GM18858 (cell line): ENCODE results near the gene PTPRC.

Experiments used
- ATAC-seq: cut with Tn5 transposase; IDR thresholded peaks from one replicate; pipeline ENCODE4 v1.9.1; 2021; ENCODE audit not compliant: unreplicated experiment

PTPRC gene

DNA sequence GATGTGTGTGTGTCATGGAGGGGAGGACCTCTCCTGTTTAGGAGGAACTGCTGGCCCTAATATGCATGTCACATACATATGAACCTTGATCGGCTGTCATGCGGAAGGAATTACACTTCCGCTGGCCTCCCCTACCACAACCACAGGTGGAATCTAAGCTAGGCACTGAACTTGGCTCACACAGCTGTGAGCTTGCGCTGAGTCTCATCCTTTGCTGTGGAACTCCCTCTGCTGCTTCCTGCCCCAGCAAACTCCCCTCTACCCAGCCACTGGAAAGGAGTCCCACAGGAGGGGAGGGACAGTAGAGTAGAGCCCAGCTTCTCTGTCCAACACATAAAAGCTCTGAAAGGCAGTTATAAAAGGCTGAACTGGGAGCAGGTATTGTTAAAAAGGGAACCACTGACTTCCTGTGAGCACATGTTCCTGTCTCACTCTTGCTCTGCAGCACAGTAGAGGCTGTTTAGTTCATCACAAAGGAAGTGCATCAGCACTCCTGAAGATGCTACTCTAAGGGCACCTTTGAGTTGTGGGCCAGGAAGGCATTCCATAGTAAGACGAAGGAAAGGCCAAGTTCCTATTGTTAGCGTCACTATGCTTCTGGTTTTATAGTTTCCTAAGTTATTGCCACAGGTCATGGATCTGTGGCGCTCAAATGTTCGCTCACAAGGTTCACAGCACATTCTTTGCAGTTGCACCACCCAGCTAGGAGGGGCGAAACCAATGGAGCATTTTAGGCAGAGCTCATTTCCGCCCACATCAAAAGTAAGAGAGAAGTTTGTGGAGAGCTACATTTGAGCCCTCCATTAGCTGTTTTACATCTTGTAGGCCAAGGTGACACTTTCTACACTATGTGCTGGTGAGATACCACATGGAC is 17.7 kb upstream of the PTPRC start:
- ATAC-seq, result peak; percentile 66

DNA sequence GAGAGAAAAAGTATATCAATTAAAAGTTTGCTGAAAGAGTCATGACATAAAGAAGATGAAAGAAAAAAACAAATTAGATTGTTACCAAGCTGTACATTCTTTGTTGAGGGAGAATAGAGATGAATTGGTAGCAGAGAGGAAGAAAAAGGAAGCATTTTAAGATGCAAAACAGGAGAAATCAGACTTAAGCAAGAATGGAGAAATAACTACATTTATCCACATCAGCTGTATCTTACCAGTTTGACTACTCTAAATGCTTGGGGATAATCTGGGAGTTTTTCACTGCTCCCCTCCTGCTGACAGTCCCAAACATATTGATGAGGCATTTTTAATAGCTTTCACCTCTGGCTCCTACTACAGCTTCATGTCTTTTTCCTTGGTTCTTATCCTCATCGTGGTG is 16.8 kb upstream of the PTPRC start:
- no peak for ATAC-seq

DNA sequence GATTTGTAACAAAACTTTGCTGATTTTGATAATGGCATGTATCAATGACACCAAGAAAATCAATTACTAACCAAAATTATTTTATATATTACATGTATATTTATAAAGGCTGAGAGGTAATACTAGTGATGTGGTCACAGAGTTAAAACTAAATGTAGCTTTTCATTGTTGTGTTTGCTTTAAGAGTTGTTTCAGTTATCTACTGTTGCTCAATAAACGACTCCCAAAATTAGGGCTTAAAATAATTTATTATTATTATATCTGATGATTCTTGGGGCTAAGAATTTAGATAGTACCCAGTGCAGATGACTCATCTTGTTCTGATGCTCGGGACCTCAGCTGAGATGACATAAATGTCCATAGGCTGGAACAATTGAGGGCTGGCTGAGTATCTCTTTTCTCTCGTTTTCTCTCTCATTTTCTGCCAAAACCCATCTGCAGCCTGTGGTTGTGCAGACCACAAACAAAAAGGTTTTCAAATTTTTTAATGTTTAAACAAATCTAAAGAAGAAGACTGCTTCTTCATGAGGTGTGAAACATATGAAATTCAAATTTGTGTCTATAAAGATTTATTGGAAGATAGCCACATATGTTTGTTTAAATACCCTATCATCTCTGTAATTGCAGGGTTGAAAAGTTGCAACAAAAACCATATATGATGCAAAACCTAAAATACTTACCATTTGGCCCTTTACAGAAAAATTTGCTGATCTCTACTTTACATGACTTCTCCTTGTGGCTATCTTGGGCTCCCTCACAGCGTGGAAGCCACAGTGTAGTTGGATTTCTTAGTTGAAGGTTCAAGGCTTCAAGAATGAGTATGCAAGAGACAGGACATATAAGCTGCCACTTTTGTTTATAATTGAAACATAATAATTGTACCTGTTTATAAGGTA is 14.8 kb upstream of the PTPRC start:
- no peak for ATAC-seq

DNA sequence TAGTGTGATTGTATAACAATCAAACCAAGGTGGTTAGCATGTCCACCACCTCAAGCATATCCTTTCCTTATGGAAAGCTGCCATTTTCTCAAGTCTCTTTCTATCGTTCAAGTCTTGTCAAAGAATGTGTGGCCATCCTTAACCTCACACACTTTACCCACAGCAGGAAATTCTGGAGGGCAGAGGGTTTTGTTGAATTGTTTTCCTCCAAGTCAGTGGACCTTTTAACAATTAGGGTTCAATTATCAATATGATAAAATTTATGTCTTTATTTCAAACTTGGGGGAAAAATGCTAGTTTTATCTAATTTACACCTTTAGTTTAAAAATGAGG is 14.2 kb upstream of the PTPRC start:
- no peak for ATAC-seq

DNA sequence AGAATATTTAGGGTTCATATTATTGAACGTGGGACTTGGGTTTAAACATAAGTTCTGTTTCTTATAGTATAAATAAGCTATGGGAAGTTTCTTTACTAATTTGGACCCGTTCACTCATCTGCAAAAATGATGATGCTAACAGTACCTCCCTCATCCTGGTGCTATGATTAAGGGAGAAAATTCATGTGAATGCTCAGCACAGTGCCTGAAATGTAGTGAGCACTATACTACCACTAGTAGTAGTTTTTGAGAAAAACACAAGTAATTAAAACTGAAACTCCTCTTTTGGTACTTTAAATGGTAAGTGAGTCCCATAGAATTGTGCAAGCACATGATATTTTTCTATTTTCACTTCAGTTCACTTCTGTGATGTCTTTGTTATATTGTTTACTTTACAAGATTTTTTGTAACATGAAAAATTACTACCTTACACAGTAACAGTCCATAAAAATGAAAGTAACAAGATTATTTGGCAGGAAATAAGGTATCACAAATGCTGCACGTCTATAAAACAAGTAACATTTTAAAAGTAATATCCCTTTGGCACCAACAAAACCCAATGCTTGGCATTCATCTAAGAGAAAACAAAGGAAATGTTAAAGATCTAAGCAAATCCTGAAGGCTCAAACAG is 11.3 kb upstream of the PTPRC start:
- ATAC-seq, result no peak

DNA sequence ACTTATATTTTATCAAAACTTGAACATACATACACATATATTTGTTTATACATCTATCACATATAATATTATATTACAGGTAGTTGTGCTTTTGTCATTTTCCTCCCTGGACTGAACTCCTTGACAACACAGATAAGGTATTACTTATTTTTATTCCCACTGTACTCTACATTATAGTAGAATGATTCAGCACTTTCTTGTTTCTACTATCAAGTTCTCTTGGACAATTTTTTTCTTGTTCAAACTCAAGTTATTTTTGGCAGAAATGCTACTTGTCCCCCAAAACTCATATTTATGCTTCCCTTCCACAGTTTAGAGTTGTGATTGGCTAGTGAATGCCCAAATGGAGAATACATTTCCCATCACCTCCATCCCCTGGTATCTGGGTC is 10.8 kb upstream of the PTPRC start:
- no peak for ATAC-seq

DNA sequence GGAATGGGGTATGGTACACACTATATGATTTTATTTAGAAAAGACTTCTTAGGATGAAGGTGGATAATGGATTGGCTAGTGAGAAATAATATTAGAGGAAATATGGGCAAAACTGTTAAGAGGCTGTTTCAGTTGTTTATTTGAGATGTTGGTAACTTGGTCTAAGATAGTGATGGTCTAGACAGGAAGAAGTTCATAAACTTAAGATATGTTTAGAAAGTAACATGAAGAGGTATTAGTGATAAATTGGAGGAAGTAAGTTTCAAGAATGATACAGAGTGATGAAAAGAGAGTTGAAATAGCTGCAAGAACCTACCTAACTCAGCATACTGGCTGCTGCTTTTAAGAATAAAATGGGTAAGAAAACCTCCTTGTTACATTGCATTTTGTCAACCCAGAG is 9.2 kb upstream of the PTPRC start:
- no peak for ATAC-seq

DNA sequence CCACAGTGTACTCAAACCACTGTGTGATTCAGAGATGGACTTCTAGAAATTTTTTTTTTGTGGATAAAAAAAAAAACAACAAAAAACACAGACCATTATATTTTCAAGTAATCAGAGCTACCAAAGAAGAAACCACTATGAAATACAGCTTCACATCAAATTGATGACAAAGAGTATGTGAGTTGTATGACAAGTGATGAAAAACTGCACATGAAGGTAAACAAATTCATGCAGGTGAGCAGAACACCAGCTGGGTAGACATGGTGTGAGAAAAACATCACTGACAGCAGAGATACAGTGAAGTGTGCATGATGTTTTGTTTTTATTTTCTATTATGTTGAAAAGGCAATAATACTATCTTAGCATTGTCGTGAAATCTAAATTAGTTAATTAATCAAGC is 8.0 kb upstream of the PTPRC start:
- ATAC-seq, result no peak

DNA sequence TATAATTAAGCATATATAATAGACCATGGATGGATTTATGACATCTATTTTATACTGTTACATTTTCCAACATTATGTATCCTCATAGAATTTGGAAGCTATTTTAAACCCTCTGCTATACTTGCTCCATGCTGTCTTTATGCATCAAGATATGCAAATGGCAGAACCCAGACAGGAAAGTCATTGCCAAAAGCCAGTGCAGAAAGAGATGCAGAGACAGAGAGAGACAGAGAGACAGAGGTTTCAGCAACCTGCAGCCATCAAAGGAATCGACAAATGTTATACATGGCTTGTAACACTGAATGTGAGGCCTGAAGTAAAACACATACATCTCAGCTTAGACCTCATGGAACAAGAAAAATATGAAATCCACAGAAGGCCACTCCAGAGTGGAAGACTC is 7.5 kb upstream of the PTPRC start:
- no peak for ATAC-seq

DNA sequence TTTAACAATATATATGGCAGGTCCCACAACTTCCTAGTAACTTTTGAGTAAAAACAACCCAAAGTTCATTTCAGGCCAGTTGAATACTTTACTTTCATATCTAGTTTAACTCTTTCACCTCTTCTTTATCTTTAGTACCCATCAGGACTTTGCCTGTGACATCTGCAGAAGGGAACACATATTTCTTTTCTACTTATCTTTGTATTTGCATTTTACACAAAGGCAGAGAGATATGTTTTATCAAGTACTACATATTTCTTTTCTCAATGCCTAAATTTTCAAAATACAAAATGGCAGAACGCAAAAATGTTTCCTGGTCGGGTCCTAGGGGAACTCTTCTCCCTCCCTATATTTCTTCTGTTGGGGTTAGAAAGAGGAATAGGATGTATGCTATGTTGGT is 6.8 kb upstream of the PTPRC start:
- no peak for ATAC-seq

DNA sequence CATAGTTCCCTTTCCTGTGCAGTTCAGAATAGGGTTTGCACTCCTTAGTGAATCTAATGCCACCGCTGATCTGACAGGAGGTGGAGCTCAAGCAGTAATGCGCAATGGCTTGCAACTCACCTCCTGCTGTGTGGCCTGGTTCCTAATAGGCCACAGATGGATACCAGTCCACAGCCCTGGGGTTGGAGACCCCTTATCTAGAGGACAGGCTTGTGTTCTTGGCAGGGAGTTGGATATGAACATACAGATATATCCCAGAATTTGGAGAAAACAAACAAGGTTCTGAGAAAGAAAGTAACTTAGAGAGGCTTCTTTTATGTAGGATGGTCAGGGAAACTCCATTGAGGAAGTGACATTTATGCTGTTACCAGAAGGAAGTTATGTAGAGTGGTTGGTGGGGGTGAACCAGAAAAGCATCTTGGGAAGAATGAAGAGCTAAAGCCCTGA is 5.1 kb upstream of the PTPRC start:
- no peak for ATAC-seq

DNA sequence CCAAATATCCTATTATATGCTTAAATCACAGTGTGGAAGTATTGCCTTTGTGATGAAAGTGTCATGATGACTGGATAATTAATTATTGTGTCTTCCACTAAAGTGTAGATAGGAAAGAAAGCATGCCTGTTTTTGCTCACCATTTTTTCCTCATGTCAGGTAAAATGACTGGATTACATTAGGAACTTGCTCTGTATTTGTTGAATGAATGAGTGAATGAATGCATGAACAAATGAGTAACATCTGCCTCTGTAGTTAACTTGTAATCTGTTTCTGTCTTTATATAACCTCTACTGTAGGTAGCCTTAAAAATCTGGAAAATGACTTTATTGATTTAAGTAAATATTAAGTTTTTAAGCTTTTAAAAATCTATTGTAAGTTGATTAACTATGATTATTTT is 2.9 kb upstream of the PTPRC start:
- ATAC-seq, result no peak

DNA sequence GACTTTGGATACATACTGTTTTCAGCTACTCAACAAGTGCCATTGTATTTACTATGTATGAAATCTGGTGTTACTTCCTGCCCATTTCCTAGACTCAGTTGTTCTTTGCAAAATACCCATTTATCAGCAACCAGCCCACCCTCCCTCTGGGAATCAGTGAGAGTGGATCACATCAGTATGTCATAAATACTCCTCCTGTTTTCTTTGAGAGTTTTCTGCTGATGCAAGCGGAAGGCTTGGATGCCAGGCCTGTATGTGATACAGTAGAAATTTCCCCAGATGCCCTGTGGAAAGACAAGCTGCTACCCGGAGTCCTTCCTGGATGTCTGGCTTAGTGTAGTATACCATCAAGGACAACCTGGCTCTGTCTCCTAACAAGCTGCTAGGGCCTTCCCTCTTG is 2.4 kb upstream of the PTPRC start:
- no peak for ATAC-seq

DNA sequence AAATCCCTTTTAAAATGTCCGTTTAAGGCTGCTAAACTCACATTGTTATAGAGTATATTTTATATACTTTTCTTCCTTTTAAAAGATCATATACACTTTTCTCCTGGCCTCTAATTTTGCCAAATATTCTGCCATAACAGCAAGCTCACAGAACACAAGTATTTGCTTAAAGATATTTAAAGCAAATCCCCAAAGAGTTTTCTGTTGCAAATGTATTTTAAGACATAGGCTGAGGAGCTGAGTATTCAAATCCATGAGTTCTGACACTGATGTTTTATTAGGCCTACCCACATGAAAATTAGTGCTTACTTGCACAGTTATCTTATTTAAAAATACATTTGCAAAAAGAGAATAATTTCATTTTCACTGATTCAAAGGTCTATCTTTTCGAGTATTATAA is 1.7 kb upstream of the PTPRC start:
- no peak for ATAC-seq

DNA sequence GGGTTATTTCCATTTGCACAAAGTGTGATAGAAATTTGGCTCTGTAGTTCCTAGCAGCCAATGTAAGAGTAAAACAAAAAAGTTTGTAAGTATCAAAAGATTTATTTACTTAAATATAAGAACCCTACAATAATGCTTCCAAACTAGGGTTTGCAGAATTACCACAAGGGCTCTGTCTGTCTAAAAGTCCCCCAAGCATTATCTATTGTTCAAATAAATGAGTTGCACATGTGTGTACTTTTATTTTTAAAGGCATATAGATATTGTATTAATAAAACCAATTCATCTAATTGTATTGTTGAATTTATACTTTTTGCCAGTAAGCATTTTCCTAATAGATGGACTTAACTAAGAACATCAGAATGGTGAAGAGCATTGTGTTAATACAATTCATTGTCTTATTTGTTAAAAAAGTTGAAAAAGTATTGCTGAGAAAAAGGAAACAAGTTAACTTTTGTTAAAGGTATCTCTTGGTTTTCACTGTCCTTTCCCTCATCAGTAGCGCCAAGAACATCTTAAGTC is 863 bp upstream of the PTPRC start:
- ATAC-seq, result no peak

DNA sequence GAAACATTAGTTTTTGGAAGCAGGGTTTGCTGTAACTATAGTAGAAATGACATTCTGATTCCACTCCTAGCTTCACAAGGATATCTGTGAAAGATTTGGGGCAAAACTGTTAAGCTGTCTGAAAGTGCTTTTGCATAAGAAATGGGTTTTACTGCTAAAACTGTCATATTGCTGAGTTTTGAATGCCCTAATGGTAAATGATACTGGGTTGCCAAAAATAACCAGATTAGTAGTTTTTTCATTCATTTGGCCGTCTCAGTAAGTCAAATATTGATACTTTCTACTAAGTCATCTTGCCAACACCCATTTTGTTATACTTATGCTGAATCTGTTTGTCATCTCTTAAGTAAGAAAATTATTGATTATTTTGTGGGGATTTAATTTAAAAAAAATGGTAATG is 399 bp upstream of the PTPRC start:
- ATAC-seq, result peak; percentile 9

DNA sequence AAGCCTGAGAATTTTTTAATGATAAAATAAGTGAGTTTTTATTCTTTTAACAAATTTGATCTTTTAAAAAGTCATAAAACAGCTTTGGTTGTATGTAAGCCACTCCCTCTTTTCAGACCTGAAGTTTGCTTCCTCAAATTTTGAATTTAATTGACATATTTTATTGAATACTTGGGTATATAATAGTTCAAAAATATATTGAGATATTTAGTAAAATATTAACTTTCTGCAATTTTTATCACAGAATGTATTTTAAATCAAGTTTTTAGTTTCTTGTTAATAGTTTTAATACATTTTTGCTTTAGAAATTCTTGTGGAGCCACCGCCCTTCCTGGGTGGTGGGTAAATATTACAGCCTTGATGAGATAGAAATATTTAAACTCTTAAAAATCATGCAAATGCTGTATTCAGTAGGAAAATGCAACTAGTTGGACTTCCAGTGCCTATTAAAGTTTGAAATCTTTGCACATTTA is 867 bp downstream of the PTPRC start:
- no peak for ATAC-seq

DNA sequence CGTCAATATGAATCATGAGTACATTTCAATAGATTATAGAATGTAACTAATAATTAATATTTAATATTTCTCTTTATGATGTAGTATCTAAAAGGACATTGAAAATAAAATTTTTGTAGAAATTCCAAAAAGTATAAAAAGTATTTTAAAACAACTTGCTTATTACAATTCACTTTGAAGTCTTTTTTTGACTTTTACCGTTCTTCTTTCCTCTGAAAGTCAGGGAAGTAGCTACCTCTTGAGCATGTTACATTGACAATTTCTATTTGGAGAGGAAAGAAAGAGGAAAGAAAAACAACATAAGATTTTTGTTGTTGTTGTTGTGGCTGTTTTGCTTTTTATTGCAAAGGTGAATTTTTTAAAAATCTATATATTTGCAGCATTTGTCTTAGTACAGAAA is 1.3 kb downstream of the PTPRC start:
- no peak for ATAC-seq

DNA sequence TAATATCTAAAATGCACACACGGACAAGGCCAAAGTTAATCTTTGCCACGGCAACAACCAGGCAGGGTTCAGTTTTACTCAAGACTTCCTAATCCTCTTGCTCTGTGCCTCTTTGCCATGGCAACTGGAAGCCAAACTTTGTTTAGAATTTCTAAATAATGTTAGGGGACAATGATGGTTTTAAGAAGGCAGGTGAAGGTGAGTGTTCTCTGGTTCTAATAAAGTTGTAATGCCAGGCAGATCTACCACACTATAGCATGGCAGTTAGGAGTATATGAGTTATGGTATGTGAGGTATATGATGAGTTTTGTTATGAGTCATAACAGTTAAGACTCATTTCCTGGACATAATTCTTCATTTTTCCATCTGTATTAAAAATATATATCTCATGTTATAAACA is 2.7 kb downstream of the PTPRC start:
- peak; percentile 34 for ATAC-seq

DNA sequence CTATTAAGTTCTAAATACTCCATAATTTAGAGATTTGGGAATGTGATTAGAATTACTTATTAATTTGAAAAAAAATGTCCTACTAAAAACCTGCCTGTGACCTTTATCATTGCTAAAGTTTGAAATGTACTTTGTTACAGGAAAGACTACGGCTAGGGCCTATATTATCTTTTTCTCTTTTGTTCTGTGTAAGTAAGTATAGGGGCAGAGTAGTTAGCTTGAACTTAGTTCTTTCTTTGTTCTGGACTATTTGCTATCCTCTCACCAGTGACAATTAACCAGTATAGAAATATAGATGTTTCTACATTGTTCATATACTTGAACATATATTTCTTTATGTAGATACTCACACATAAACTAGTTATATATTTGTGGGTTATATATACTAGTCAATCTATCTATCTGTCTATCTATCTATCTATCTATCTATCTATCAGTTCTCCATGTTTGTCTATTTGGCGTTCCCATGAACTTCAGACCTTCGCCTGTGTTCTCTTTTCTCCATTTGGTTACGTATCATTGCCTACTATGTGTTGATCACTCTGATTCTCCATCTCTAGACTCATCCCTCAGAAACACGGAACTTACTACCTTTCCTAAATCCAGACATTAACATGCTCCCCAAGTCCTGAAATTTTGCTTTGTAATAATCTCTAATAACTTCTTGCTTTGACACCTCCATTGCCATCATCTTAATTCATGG is 3.3 kb downstream of the PTPRC start:
- ATAC-seq, result no peak

DNA sequence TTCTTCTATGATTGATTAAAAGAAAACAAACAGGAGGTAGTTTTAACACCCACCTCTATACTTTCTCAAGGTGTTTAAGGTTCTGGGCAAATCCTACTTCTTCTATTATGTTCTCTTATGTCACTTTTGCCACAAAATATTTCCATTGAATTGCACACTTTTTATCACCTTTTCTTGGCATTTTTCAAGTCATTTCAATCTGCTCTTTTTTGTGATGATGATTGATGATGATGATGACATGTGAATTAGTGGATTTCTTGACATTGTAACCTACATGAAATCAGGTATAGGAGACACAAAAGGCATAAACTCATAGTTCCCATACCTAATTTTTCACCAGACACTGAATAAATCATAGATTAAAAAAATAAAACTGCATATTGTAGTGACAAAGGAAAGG is 4.1 kb downstream of the PTPRC start:
- no peak for ATAC-seq
